ENCODE measurements around the gene PTPN20.
A peak's percentile ranks its signal among the peaks of the same experiment; 100 is the strongest.

Gene PTPN20

GRCh38 chr10:47028466-47028865, 117.2 kb downstream of the PTPN20 start:
- DNase-seq (ENCODE audit: low read depth): no peak
- H3K4me3 ChIP-seq (ENCODE audit: low read depth, low read length): no peak overlapping the region
- TF ChIP-seq CTCF (IDR thresholded peaks at IDR 0.05; ENCODE audit: low read depth, low read length, missing control alignments): no peak

- no peak for TF ChIP-seq CTCF (IDR thresholded peaks at IDR 0.05; ENCODE audit: low read depth, low read length, missing control alignments)
- DNase-seq (ENCODE audit: low read depth): no peak
- no peak overlapping the region for H3K4me3 ChIP-seq (ENCODE audit: low read depth, low read length)
These were observed 118.2 kb downstream of the PTPN20 start for GRCh38 chr10:47029181-47030009.

- DNase-seq (ENCODE audit: low read depth): no peak
- no peak for TF ChIP-seq CTCF (IDR thresholded peaks at IDR 0.05; ENCODE audit: low read depth, low read length, missing control alignments)
- H3K4me3 ChIP-seq (ENCODE audit: low read depth, low read length): no peak overlapping the region
These were observed 119.0 kb downstream of the PTPN20 start for GRCh38 chr10:47030191-47030703.

- H3K4me3 ChIP-seq (ENCODE audit: low read depth, low read length): no peak overlapping the region
- TF ChIP-seq CTCF (IDR thresholded peaks at IDR 0.05; ENCODE audit: low read depth, low read length, missing control alignments): peak; percentile 20
- DNase-seq (ENCODE audit: low read depth): no peak
These were observed 120.1 kb downstream of the PTPN20 start for GRCh38 chr10:47031211-47031900.

GRCh38 chr10:47031901-47032465, 120.8 kb downstream of the PTPN20 start:
- TF ChIP-seq CTCF (IDR thresholded peaks at IDR 0.05; ENCODE audit: low read depth, low read length, missing control alignments): no peak
- DNase-seq (ENCODE audit: low read depth): no peak

GRCh38 chr10:47033081-47033480, 121.9 kb downstream of the PTPN20 start:
- no peak for DNase-seq (ENCODE audit: low read depth)
- H3K4me3 ChIP-seq (ENCODE audit: low read depth, low read length): no peak overlapping the region
- TF ChIP-seq CTCF (IDR thresholded peaks at IDR 0.05; ENCODE audit: low read depth, low read length, missing control alignments): no peak

More at GRCh38 chr10:47031901-47032465, 120.8 kb downstream of the PTPN20 start:
- no peak overlapping the region for H3K4me3 ChIP-seq (ENCODE audit: low read depth, low read length)

All from GM12864 (cell line).